MM.1S (cell line): ENCODE results near the gene RNF208.

ENCODE experiments used
- EZH2 ChIP-seq: fragments of 300-600 bp; sonication (generic); optimal IDR thresholded peaks from 2 replicates; pipeline ENCODE3; 2017; ENCODE audit warnings: low read depth, mild to moderate bottlenecking, antibody characterized with exemption, low read length, mixed read lengths
- EZH2phosphoT487 ChIP-seq: fragments of 300-600 bp; sonication (generic); IDR thresholded peaks from 2 replicates; pipeline ENCODE4 v1.6.1; 2018; ENCODE audit warnings: antibody characterized with exemption, low read length
- TF ChIP-seq, protein P1 (sequence below): fragments of 300-600 bp; sonication (generic); IDR thresholded peaks from 2 replicates; pipeline ENCODE4 v1.5.1; 2016; ENCODE audit warnings: antibody characterized with exemption, low read length, mixed read lengths

DNA sequence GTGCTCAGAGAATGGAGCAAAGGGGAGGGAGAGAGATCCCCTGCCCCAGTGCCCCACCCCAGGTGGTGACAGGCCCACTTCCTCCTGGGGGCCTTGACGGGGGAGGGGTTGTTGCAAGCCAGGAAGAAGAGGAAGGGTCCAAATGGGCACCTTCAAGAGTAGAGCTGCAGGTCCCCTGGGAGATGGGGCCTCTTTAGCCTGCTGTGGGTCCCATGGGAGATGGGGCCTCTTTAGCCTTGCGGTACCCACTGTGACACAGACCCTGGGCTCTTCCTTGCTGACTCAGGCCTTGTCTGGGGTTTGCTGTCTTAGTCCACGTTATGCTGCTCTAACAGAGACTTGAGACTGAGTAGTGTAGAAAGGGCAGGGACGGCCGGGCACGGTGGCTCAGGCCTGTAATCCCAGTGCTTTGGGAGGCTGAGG, 45.9 kb upstream of the RNF208 start:
- TF ChIP-seq, protein P1, sequence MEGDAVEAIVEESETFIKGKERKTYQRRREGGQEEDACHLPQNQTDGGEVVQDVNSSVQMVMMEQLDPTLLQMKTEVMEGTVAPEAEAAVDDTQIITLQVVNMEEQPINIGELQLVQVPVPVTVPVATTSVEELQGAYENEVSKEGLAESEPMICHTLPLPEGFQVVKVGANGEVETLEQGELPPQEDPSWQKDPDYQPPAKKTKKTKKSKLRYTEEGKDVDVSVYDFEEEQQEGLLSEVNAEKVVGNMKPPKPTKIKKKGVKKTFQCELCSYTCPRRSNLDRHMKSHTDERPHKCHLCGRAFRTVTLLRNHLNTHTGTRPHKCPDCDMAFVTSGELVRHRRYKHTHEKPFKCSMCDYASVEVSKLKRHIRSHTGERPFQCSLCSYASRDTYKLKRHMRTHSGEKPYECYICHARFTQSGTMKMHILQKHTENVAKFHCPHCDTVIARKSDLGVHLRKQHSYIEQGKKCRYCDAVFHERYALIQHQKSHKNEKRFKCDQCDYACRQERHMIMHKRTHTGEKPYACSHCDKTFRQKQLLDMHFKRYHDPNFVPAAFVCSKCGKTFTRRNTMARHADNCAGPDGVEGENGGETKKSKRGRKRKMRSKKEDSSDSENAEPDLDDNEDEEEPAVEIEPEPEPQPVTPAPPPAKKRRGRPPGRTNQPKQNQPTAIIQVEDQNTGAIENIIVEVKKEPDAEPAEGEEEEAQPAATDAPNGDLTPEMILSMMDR = no peak
- no peak for TF ChIP-seq EZH2phosphoT487
- no peak for TF ChIP-seq EZH2
